ENCODE results near the gene LRBA.
"Not testable (repeated sequence)": the region's sequence is repeated elsewhere in the genome, so short reads cannot be mapped to it uniquely, and the experiment has no call there.

LRBA gene

DNA sequence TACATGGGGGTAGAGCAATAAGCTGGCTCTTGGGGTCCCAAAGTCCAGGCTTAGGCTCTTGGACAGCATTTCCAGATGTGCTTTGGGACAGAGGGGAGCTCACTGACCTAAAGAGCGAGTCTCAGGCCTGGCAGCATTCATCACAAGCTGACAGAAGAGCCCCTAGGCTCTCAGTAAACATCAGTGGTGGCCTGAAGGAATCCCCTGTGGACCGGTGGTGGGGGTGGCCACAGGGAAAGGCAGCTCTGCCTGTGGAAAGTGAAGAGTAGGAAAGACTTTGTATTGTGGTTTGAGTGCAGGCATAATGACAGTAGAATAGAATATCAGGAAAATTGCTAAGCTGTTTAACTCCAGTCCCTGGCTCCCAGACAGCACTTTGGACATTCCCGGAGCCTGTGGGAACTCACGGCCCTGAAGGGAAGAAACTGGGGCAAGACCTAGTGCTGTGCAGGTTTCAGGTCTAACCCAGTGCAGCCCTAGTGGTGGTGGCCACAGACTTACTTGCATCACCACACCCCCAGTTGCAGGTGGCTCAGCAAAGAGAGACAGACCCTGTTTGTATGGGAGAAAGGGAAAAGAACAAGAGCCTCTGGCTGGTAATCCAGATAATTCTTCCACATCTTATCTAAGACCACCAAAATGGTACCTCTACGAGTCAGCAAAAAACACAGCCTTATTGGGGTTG is 291.2 kb downstream of the LRBA start:
- no peak for DNase-seq

DNA sequence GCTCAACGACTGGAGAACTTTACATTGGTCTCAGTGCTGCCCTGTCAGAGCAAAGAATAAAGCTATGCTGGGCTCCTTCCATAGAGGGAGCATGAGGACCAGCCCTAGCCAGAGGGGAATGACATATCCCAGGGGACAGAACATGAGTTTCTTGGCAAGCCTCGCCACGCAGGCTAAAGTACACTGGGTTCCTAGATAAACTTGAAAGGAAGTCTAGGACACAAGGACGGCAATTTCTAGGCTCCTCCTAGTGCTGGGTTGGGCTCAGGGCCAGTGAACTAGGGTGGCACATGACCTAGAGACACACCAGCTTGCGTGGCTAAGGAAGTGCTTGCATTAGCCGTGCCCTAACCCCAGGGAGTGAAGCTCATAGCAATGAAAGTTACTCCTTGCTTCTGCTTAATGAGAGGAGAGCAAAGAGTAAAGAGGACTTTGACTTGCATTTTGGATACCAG is 292.1 kb downstream of the LRBA start:
- DNase-seq = no peak

DNA sequence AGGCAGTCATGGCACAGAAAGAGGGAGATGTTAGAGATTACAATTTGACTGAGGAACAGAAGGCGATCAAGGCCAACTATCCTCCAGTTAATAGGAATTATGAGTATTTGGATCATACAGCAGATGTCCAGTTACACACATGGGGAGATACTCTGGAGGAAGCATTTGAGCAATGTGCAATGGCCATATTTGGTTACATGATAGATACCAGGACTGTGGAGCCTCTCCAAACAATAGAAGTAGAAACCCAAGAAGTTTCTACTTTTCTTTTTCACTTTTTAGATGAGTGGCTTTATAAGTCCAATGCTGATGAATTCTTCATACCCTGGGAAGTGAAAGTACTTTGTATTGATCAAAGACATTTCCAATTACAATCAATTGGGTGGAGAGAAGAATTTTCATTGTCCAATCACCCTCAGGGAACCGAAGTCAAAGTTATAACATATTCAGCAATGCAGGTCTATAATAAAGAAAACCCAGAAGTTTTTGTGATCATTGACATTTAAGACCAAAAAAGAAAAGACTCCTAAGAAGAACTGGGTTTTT is 294.0 kb downstream of the LRBA start:
- DNase-seq = no peak

DNA sequence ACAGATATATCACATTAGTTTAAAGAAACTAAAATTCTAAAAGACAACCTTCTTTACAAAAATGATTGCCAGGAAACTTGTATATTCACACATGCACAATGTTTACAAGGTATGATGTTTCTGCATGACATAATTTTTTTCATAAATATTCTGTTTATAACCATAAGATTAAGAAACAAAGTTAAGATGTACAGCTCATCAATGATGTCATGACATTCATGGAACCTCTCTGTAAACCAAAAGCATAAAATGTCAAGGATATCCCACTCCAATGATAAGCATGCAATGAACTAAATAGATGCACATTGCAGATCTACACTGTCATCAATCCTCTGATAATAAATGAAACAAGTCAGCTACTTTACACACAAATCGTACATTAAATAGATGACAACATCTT is 297.1 kb downstream of the LRBA start:
- DNase-seq = no peak

DNA sequence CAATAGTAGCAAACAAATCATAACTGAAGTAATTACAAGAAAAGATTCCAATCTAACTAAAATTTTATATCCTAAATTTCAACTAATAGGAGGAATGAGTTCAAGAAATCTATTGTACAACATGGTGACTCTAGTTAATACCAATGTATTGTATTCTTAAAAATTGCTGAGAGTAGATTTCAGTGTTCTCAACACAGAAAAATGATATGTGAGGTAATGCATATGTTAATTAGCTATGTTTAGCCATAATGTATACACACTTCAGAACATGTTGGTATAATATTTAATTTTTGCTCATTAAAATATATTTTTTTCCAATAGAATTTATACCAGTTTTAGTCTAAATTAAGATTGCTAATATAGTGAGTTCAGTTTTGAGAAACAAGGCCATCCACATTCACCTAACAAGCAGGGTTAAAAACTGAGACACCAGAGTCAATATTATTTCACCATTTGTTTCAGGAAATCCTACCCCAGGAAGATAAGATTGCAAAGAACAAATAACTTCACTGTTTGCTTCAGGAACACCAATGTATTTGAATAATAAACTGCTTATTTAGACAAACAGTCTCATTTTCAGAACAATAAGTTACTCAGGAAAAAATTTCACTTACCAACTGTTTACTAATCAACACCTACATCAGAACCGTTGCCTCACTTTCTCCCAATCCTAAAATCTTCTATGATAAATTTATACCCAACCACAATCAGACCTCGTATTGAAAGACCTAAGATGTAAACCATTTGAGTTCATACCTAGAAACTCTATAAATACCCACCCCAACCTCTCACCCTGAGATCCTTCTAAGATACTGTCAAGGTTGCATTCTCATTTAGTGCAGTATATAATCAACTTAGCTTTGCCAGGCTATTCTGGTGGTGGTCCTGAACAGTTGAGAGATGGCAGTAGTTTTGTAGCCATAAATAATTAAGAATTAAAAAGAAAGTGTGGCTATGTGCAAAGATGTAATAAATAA is 300.3 kb downstream of the LRBA start:
- no peak for DNase-seq

DNA sequence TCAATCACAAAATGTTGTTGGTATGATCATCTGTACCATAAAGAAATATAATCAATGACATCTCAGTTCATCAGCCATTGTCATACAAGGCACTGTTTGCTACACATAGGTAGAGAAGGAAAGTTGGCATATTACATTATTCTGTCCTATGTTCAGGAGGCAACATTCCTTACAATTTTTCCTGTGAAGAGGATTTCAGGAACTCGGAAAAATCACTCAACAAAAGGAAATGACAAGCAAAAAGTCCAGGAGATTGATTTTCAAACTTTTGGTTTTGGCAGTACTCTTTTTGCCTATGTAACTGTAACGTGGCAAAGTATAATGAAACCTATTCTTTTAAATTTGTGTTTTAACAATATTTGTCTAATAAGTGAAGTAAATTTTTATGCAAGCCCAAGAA is 301.8 kb downstream of the LRBA start:
- no peak for DNase-seq

DNA sequence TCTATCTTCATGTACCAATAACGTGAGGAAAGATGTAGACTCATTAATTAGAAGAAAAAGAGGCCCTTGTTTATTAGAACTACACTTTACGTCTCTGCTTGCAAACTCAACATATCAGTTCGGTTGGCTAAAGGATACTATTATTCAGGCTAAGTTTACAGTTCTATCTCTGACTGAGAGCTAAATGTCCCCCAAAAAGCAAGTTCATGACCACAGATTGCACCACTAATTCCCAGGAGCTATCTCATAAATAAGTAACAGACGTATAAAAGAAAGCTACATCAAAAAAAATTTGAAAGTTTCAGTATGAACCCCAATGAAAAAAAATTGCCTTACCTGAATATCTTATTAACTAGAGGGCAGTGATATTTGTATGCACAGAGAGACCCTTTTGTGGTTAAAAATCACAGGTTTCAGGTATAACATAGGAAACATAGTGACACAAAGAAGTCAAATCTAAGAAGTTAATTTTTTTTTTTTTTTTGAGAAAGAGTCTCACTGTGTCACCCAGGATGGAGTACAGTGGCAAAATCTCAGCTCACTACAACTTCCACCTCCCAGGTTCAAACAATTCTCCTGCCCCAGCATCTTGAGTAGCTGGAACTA is 304.2 kb downstream of the LRBA start:
- no peak for DNase-seq

DNA sequence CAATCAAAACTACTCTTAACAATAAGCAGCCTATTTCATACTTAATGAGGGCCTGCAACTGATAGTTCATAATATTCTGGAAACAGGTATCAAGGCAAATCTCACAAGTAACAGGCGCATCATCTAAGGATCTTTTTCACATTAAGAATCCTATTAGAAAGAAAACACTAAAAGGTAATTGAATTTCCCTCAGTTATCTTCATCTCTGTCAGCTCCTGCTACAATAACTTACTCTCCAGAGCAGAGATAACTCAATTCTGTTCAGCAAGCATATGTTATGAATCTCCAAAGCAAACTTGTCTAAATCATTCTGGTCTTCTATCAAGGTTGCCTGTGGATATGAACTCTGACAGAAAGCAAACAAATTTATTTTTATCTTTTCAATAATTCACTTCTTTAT is 307.1 kb downstream of the LRBA start:
- DNase-seq = no peak

DNA sequence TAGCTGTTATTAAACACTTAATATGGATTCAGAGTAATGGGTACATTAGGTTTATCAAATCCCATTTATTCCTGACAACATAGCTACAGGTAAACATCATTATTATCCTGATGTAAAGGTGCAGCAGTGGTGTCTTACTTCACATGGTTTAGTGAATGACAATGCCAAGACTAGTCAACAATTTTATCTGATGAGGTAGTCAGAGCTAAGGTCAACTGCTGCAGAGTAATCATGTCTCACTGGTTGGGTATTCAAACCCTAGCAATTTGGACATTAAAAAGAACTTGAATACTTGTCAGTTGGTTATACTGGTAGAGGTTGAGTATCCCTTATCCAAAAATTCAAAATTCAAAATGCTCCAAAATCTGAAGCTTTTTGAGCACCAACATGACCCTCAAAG is 315.5 kb downstream of the LRBA start:
- DNase-seq = no peak

DNA sequence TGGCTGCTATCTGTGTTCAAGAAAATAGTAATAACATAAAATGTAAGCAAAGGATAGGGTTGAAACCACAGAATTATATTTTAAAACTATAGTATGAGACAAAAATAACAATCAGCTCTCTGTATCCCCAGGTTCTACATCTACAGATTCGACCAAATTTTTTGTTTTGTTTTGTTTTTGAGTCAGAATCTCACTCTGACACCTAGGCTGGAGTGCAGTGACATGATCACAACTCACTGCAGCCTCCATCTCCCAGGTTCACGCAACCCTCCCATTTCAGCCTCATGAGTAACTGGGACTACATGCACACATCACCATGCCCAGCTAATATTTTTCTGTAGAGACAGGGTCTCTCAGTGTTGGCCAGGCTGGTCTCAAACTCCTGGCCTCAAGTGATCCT is 319.9 kb downstream of the LRBA start:
- DNase-seq = no peak

DNA sequence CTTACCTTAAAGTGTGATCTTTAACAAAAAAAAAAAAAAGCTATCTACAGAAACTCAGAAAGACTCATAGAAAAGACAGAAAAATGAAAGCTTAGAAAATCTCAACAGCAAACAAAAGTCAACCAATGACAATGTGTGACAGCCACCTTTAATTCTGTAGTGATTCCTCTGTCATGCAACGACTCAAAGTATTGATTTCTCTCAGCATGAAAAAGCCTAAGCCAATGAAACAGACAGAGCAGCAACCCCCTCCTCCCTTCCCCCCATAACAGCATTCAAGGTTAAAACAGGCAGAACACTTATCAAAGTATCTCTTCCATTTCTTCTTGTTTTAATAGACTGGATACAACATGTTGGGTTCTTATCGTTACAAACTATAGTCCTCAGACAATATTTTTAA is 320.6 kb downstream of the LRBA start:
- no peak for DNase-seq

DNA sequence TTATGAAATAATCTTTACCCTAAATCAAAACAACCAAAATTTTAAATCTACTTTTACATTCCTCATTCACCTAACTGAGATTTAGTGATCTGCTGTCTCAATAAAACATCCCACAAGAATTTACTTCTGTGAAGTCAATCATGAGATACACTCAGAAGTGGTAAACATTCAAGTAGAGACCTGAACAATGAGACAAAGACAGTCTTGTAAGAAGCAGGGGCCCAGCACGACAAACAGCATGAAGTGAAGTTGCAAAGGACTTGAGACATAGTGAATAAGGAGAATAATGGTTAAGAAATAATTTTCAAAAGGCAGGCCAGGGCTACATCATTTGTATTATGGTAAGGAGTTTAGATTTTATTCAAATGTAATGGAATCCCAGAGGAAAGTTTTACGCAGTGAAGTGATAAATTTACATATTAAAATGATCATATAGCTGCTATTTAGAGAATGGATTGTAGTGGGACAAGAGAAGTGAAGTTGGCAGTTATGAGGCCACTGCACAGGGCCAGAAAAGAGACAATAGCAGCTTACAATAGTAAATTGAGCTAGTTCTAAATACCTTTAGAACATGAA is 331.2 kb downstream of the LRBA start:
- no peak for DNase-seq

DNA sequence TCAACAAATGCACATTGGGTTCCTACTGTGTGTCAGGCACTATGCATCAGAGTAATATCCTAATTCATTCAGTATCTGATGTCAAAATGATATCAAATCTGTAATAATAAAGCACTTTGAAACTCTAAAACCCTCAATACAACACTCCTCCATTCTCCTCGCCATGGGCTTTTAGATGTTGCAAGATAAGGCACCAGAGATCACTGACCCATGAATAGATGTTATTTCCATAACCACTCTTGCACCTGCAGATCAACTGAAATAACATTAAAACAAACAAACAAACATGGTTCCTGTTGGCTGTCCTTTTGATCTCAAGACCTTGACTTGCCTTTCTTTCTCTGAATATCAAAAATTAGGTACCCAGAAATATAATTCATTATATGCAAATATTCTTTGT is 333.0 kb downstream of the LRBA start:
- no peak for DNase-seq

DNA sequence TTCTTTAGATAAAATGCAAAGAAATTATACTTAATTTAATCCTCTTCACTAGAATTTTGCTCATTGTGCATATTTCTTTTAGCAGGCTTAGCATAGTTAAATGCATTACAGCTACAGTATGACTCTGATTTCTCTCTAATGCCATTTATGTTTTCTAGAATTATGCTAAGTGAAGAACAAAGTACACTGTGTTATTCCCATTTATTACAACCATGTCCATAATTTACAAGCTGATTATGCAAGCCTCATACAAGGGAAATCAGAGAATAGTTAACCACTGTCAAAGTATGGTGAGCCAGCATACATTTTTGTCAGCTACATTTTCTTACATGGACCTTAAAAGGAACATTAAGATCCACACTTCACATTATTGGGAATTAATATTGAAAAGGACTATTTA is 334.0 kb downstream of the LRBA start:
- no peak for DNase-seq

DNA sequence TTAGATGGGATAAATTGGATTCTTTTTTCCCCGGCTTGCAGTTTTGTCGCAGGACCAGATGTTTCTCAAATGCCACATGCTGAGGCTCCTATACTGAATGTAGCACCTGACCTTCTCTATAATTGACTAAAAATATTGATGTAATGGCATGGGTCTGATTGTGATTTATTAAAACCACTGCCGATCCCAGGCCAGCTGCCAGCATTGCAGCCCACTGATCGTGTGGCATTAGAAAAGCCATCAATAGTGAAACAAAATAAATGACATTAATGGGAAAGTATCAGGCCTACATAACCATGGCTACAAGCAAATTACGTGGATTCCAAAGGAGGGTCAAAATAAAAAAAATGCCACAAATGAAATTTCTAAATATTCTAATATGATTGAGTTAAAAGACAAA is 334.4 kb downstream of the LRBA start:
- DNase-seq = no peak

DNA sequence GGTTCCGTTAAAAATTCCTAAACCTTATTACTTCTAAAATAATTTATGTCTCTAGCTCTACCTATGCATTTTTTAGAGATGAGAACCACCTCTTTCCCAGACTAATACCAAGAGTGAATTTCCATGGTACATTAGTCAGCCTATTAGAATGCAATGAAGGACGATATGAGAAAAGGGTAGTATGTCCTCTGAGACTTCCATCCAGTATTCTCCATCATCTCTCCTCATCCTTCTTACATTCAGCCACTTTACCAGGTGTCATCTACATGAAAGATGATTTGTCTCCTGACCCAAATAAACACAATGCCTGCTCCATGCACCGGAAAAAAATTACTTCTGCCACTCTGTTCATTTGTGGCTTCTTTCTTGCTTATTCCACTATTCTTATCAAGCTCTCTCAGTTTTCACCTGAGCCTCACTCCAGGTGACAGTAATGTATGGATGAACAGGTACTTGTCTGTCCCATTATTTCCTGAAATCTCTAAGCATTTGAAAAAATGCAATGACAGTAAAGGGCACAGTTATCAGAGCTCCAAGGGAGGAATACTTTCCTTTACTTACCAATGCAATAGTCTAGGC is 335.2 kb downstream of the LRBA start:
- no peak for DNase-seq

DNA sequence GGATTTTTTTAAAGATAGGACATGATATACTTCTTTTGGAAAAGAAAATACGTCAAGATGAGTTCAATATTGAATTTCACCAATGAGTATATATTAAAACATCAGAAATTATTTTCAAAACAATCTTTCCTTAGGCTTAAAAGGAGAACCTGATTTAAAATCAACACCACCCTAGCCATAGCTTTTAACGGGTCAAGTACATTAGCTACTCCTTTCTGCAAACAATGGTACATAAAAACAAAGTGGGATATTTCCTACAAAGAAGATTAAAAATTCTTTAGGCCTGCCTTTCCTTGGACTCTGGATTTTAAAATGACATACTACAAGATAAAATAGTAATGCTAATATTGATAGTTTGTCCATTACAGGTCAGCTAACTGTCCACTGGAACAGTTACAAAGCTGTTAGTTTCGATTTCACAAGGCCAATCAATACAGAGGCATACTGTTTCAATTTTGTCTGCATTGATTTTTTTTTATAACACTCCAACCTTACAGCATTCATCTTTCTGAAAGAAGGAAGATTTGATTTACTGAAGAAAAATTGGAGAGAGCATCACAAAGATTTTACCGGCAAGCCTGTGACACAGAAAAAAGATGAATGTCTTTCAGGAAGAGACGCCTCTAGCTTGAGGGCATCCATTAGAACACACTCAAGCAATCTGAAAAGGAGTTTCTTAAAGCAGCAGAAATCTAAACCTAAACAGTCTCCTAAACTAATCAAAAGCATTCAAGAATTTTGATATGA is 335.9 kb downstream of the LRBA start:
- no peak for DNase-seq

DNA sequence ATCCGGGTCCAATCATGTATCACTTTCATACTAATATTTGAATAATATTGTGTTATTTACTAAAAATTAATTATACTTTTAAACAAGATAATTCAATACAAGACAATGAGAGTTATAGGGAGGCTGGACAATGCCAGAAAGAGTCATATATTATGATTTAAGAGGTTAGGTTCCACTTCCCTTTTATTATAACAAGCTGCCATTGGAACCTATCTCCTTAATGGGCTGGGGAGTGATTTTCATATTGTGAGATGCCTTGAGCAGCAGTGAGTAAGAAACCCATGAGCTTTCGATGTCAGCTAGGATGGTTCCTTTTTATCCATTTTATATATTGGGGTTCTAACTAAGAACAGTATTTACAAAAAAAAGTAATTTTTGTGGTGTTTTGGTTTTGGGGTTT is 341.3 kb downstream of the LRBA start:
- no peak for DNase-seq

DNA sequence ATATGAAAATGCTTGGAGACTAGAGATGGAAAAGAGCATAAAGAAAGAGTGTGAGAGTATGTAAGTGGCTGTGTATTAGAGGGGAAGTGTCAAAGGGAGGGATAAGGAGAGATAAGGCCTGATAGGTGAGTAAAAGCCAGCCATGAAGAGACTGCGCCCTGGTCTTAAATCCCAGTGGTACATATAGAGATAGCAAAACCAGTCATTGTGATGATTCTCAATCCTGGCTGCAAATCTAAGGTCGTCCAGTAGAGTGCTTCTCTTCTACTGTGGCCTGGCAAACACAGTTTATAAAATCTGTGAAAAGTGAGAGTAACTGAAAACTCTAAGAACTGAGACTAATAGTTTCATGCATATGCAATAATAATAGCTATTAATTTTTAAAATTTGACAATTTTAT is 346.3 kb downstream of the LRBA start:
- DNase-seq = no peak

DNA sequence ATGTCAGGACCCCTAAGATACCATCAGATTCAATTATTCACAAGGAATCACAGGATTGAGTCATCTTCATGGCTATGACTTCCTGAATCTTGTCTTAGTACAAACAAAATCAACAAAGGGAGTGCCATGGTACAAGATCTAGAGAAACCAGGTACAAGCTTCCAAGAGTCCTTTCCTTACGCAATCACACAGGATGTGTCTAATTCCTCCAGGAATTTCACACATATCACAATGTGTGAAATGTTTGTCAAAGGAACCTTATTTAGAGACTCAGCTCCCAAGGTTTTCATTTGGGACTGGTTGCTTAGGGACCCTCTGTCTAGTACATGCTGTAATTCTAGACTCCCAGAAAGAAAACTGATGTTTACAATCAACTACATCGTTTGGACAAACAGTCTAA is 350.1 kb downstream of the LRBA start:
- no peak for DNase-seq

DNA sequence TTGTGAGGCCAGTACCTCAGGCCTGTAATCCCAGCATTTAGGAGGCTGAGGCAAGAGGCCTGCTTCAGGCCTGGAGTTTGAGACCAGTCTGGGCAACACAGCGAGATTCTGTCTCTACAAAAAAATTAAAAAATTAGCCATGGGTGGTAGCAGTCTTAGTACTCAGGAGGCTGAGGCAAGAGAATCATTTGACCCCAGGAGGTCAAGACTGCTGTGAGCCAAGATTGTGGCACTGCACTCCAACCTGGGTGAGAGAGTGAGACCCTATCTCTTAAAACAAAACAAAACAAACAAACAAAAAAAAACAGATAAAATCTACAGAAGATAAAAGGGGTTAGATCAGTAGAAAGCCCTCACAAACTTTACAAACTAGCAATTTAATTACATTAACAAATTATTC is 352.4 kb downstream of the LRBA start:
- no peak for DNase-seq

DNA sequence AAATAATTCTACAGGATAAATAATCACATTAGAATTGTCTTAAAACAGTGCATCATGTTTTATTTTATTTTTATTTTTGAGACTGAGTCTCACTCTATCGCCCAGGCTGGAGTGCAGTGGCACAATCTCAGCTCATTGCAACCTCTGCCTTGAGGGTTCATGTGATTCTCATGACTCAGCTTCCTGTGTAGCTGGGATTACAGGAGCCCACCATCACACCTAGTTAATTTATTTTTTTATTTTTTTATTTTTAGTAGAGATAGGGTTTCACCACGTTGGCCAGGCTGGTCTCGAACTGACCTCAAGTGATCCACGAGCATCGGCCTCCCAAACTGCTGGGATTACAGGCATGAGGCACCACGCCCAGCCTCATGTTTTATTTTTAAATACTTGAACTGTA is 353.5 kb downstream of the LRBA start:
- DNase-seq = not testable (repeated sequence)

Data from NCI-H187 (cell line).